ENCODE results near the gene SPTBN1. TPM values are rescaled to one million over a fixed set of nuclear protein-coding genes. Genes with fewer than 3 reads are reported as not detected.

SPTBN1 gene
- total and polyA plus RNA-seq, 2 donors (not counting 3 experiments of a cell fraction or from before 2014, with no cell fraction given) = 63.3 to 320 TPM

DNA sequence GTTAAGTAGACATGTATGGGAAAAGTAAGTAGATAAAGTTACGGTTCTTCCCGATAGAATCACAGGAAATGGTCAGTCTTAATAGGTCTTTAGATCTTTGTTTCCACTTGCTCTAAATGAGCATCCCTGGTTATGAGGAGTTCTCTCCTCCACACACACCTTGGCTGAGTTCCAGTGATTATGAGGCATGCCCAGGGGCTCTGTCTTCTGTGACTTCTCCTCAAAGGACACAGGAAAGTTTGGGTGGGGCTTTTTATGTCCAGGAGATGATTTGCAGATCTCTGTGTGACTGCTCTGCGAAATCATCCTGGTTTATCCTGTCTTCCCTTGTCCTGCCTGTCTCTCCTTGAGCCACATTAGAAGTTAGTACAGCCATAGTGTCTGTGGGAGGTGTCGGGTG lies 183.5 kb downstream of the SPTBN1 start:
- Histone ChIP-seq H3K9me1 (replicated peaks; ENCODE audit: control insufficient read depth, extremely low read depth, insufficient read depth, low read length) (no peaks in the 10 kb centered on the region), H3K27me3 (ENCODE audit: control insufficient read depth in 2 of 2, insufficient read depth in 2 of 2, low read length in 2 of 2) (no peaks in the 10 kb centered on the region), H3K9me3 (replicated peaks; ENCODE audit: control insufficient read depth, insufficient read depth, low read length) (no peaks in the 10 kb centered on the region), H3K4me3 (replicated peaks in 1 of 3; ENCODE audit: insufficient read depth in 1 of 3, low read depth in 1 of 3, low read length in 3 of 3) (no peak overlapping the region), H3K9ac (replicated peaks; ENCODE audit: extremely low read depth, insufficient read depth, low read length) (no peak overlapping the region), H4K20me1 (replicated peaks; ENCODE audit: control insufficient read depth, extremely low read depth, insufficient read depth, low read length) (no peaks in the 10 kb centered on the region), H3K4me1 (ENCODE audit: control insufficient read depth, extremely low read depth, insufficient read depth, low read length) (peaks cover 18% of the 10 kb centered on the region), H3K36me3 (ENCODE audit: control insufficient read depth in 2 of 2, extremely low read depth in 1 of 2, insufficient read depth in 2 of 2, low read length in 2 of 2) (peaks cover 24% of the 10 kb centered on the region in 2 experiments), H2AFZ (ENCODE audit: low read depth, low read length) (no peak overlapping the region), H3K4me2 (ENCODE audit: insufficient read depth, low read length) (no peak overlapping the region), H3K79me2 (ENCODE audit: control insufficient read depth, insufficient read depth, low read length) (peaks cover 33% of the 10 kb centered on the region), H3K27ac (ENCODE audit: insufficient read depth, low read depth, low read length) (no peak overlapping the region)
- ChIA-PET POLR2A (interaction anchor here (0.5 to 0.6 kb wide), 2 partner anchors 39 to 525 kb away, joined by 3 to 4 read pairs; no protein-coding TSS in a partner anchor), CTCF (interaction anchor here (1.1 to 1.3 kb wide), 4 partner anchors 25 to 533 kb away, joined by 4 to 5 read pairs (median 4); no protein-coding TSS in a partner anchor)
- peak; percentile 24 for FAIRE-seq
- dilution Hi-C loops (cut with MboI; ENCODE audit: extremely low pct_ligation_motif_present, low sequenced_read_pairs) (no loop called here), intact Hi-C loops (cut with micrococcal nuclease) (loop anchor here (5.0 kb wide), 1 partner anchor 182 kb away; the partner anchor contains the start of gene SPTBN1)
- no TSS peak for BruUV-seq (replicated peaks)
- no peak for TF ChIP-seq MYC (IDR thresholded peaks at IDR 0.05; ENCODE audit: low read depth, low read length)
- TF ChIP-seq FOS (IDR thresholded peaks at IDR 0.05; ENCODE audit: borderline replicate concordance, insufficient read depth, low read length) = no peak
- TF ChIP-seq, protein P1, sequence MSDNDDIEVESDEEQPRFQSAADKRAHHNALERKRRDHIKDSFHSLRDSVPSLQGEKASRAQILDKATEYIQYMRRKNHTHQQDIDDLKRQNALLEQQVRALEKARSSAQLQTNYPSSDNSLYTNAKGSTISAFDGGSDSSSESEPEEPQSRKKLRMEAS (IDR thresholded peaks at IDR 0.05; ENCODE audit: insufficient read depth, insufficient read length) = no peak
- TF ChIP-seq, protein P2, sequence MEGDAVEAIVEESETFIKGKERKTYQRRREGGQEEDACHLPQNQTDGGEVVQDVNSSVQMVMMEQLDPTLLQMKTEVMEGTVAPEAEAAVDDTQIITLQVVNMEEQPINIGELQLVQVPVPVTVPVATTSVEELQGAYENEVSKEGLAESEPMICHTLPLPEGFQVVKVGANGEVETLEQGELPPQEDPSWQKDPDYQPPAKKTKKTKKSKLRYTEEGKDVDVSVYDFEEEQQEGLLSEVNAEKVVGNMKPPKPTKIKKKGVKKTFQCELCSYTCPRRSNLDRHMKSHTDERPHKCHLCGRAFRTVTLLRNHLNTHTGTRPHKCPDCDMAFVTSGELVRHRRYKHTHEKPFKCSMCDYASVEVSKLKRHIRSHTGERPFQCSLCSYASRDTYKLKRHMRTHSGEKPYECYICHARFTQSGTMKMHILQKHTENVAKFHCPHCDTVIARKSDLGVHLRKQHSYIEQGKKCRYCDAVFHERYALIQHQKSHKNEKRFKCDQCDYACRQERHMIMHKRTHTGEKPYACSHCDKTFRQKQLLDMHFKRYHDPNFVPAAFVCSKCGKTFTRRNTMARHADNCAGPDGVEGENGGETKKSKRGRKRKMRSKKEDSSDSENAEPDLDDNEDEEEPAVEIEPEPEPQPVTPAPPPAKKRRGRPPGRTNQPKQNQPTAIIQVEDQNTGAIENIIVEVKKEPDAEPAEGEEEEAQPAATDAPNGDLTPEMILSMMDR (IDR thresholded peaks at IDR 0.05; ENCODE audit: extremely low read depth in 1 of 2, insufficient read depth in 1 of 2, low read depth in 1 of 2, low read length in 2 of 2) = no peak
- TF ChIP-seq POLR2AphosphoS5 (IDR thresholded peaks at IDR 0.05; ENCODE audit: insufficient read depth, low read depth, low read length) = no peak
- no peak for TF ChIP-seq JUN (IDR thresholded peaks at IDR 0.05; ENCODE audit: borderline replicate concordance, insufficient read depth, insufficient read length, low read depth)
- TF ChIP-seq GATA2 (IDR thresholded peaks at IDR 0.05; ENCODE audit: insufficient read depth, insufficient read length, low read depth, low read length) = no peak
- TF ChIP-seq POLR2A (IDR thresholded peaks at IDR 0.05; ENCODE audit: low read depth, low read length) = no peak
- no peak for TF ChIP-seq EZH2 (IDR thresholded peaks at IDR 0.05; ENCODE audit: borderline replicate concordance, low read depth, low read length, severe bottlenecking)
- DNase-seq (ENCODE audit: low read depth, low spot score) = no peak
